KMS-11 (cell line): ENCODE measurements around the gene CYP2U1.

Experiments used
- H2AFZ ChIP-seq: fragments of 200-600 bp; sonication (generic); 2 replicates; pipeline ENCODE4 v1.6.1; 2016; ENCODE audit warnings: antibody characterized with exemption, mixed run types, low read depth
- H3K27ac ChIP-seq: fragments of 200-600 bp; sonication (generic); 2 replicates; pipeline ENCODE4 v1.6.1; 2016; ENCODE audit warnings: mild to moderate bottlenecking, mixed run types
- H3K27me3 ChIP-seq: fragments of 200-600 bp; sonication (generic); 2 replicates; pipeline ENCODE4 v1.6.1; 2017; ENCODE audit warnings: mild to moderate bottlenecking, low read depth, mixed run types, moderate library complexity; ENCODE audit not compliant: insufficient read depth
- H3K36me3 ChIP-seq: fragments of 200-600 bp; sonication (generic); 2 replicates; pipeline ENCODE4 v1.6.1; 2017; ENCODE audit warnings: mild to moderate bottlenecking, mixed run types; ENCODE audit not compliant: insufficient read depth
- H3K4me1 ChIP-seq: fragments of 200-600 bp; sonication (generic); 2 replicates; pipeline ENCODE4 v1.6.1; 2016; ENCODE audit warnings: mild to moderate bottlenecking, low read depth, mixed run types; ENCODE audit not compliant: poor library complexity, severe bottlenecking
- H3K4me2 ChIP-seq: fragments of 200-600 bp; sonication (generic); 2 replicates; pipeline ENCODE4 v1.7.0; 2016; ENCODE audit warnings: mild to moderate bottlenecking, mixed run types
- H3K4me3 ChIP-seq: fragments of 200-600 bp; sonication (generic); IDR thresholded peaks from 2 replicates; pipeline ENCODE4 v1.6.1; 2017; ENCODE audit warnings: low read depth, low read length, mixed read lengths; ENCODE audit not compliant: insufficient read depth
- H3K79me2 ChIP-seq: fragments of 200-600 bp; sonication (generic); 2 replicates; pipeline ENCODE4 v1.6.1; 2016; ENCODE audit warnings: low read depth, mixed run types; ENCODE audit not compliant: insufficient read depth
- H3K9ac ChIP-seq: fragments of 200-600 bp; sonication (generic); 2 replicates; pipeline ENCODE4 v1.6.1; 2016; ENCODE audit warnings: mild to moderate bottlenecking, mixed run types
- H4K20me1 ChIP-seq: fragments of 200-600 bp; sonication (generic); 2 replicates; pipeline ENCODE4 v1.6.1; 2016; ENCODE audit warnings: mild to moderate bottlenecking, mixed run types; ENCODE audit not compliant: insufficient read depth
- TF ChIP-seq, protein P1 (sequence below): fragments of 200-600 bp; sonication (generic); conservative IDR thresholded peaks from 2 replicates; pipeline ENCODE4 v1.6.1; 2017; ENCODE audit warnings: low read depth, mild to moderate bottlenecking, antibody characterized with exemption, low read length, moderate library complexity, mixed read lengths

CYP2U1 gene

DNA sequence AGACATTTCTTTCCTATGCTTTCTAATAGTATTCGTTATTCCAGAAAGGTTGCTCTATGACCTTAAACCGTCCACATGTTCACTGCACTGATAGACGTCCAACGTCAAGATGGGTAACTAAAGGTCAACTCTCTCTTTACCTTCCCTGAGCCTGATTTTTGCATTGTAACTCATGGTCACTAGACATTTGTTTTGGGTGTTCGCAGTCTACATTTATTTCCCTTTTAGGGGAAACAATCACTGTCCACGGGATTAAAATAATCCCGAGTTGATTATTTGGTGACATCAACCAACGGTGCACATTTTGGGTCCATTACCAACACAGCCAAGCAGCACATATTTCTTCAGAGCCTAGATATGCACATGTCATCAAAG, 57.8 kb downstream of the CYP2U1 start:
- Histone ChIP-seq H3K9ac (peak overlapping the region; percentile 94), H2AFZ (peak overlapping the region; percentile 79), H3K4me1 (peaks cover 37% of the 10 kb centered on the region), H3K79me2 (peaks cover 41% of the 10 kb centered on the region), H3K27ac (peak overlapping the region; percentile 78), H4K20me1 (peaks cover 5% of the 10 kb centered on the region; the same call in 1 of the 2 replicates), H3K27me3 (no peaks in the 10 kb centered on the region), H3K36me3 (no peaks in the 10 kb centered on the region), H3K4me2 (peak overlapping the region; percentile 98), H3K4me3 (no peak overlapping the region)
- TF ChIP-seq, protein P1, sequence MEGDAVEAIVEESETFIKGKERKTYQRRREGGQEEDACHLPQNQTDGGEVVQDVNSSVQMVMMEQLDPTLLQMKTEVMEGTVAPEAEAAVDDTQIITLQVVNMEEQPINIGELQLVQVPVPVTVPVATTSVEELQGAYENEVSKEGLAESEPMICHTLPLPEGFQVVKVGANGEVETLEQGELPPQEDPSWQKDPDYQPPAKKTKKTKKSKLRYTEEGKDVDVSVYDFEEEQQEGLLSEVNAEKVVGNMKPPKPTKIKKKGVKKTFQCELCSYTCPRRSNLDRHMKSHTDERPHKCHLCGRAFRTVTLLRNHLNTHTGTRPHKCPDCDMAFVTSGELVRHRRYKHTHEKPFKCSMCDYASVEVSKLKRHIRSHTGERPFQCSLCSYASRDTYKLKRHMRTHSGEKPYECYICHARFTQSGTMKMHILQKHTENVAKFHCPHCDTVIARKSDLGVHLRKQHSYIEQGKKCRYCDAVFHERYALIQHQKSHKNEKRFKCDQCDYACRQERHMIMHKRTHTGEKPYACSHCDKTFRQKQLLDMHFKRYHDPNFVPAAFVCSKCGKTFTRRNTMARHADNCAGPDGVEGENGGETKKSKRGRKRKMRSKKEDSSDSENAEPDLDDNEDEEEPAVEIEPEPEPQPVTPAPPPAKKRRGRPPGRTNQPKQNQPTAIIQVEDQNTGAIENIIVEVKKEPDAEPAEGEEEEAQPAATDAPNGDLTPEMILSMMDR = no peak

DNA sequence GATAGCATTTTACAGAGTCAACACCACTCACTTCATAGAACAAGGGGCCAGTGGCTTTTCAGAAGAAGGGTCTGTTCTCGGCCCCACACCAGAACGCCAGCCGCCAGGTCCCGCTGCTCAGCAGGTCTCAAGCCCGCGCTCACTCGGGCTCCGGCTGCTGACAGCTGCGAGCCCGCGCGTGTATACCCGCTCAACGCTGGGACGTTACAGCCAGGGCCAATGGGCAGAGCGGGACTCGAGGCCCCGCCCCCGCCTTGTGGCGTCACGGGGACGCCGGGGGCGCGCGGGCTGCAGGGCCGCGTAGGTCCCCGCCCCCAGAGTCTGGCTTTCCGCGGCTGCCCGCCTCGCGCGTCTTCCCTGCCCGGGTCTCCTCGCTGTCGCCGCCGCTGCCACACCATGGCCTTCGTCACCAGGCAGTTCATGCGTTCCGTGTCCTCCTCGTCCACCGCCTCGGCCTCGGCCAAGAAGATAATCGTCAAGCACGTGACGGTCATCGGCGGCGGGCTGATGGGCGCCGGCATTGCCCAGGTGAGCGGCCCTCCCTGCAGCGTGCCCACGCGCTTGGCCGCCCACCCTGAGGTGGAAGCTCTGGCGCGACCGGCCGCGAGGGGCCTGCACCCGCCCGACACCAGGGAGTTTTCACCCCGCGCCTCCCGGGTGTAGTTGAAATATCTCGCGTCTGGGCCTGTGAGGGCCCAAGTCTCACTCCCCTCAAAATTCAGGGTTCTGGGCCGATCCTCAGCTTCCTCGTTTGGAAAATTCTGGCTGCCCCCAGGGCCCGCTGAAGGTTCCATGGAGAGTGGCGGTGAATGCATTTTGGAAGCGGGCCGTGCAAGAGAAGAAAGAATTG, 58.4 kb downstream of the CYP2U1 start, which contains the start of gene HADH:
HADH (plus strand) TSS at position 353 of the 850 bp plus-strand sequence; CDS start at position 397, 44 bp downstream.
- Histone ChIP-seq H2AFZ (peak within 1 kb of the TSS; percentile 79), H3K27ac (peak within 1 kb of the TSS; percentile 78), H3K36me3 (no peaks in the 10 kb centered on the region), H3K4me2 (peak within 1 kb of the TSS; percentile 98), H4K20me1 (peaks cover 5% of the 10 kb centered on the region; the same call in 1 of the 2 replicates), H3K27me3 (no peaks in the 10 kb centered on the region), H3K79me2 (peaks cover 47% of the 10 kb centered on the region), H3K9ac (peak within 1 kb of the TSS; percentile 94), H3K4me3 (peak within 1 kb of the TSS; percentile 59), H3K4me1 (peaks cover 41% of the 10 kb centered on the region)
- TF ChIP-seq, protein P1 = no peak

- Histone ChIP-seq H3K9ac (no peak overlapping the region), H3K4me3 (no peak overlapping the region)
Measured at GRCh38 chr4:107991945-107992630, 60.7 kb downstream of the CYP2U1 start.

DNA sequence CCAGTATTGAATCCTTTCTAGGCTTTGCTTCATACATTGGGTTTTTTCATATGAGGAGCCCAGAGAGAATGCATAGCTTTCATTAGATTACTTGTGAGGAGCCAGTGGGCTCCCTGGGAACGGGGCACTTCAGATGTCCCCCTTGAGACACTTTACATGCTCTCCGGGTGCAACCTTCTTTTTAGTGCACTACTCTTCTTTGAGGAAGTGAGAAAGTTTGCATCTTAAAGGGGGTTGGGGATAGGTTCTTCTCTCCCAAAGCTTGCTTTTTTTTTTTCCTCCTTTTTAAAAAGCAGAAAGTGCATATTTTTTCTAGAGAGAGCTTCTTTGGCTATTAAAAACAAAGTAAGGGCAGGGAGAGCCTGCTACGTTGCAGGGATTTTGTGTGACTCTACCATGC, 62.6 kb downstream of the CYP2U1 start:
- Histone ChIP-seq H3K36me3 (no peaks in the 10 kb centered on the region), H2AFZ (no peak overlapping the region), H3K4me2 (no peak overlapping the region), H3K9ac (no peak overlapping the region), H3K4me3 (no peak overlapping the region), H3K79me2 (peaks cover 49% of the 10 kb centered on the region), H4K20me1 (peaks cover 5% of the 10 kb centered on the region; the same call in 1 of the 2 replicates), H3K27ac (no peak overlapping the region), H3K4me1 (peaks cover 45% of the 10 kb centered on the region), H3K27me3 (no peaks in the 10 kb centered on the region)
- TF ChIP-seq, protein P1 = no peak

More at GRCh38 chr4:107991945-107992630, 60.7 kb downstream of the CYP2U1 start:
- H2AFZ ChIP-seq = no peak overlapping the region
- peaks cover 44% of the 10 kb centered on the region for H3K4me1 ChIP-seq
- H3K36me3 ChIP-seq = no peaks in the 10 kb centered on the region
- no peaks in the 10 kb centered on the region for H3K27me3 ChIP-seq
- TF ChIP-seq, protein P1 = no peak
- peak overlapping the region; percentile 76 for H3K4me2 ChIP-seq
- peaks cover 49% of the 10 kb centered on the region for H3K79me2 ChIP-seq
- no peak overlapping the region for H3K27ac ChIP-seq
- H4K20me1 ChIP-seq = peaks cover 5% of the 10 kb centered on the region; the same call in 1 of the 2 replicates
